ENCODE measurements around the gene ABCC3. TPM values are rescaled to one million over a fixed set of nuclear protein-coding genes. Genes with fewer than 3 reads are reported as not detected.

ABCC3 gene
- total RNA-seq, 4 donors from 2014 or later = 297 to 655 (median 533) TPM

DNA sequence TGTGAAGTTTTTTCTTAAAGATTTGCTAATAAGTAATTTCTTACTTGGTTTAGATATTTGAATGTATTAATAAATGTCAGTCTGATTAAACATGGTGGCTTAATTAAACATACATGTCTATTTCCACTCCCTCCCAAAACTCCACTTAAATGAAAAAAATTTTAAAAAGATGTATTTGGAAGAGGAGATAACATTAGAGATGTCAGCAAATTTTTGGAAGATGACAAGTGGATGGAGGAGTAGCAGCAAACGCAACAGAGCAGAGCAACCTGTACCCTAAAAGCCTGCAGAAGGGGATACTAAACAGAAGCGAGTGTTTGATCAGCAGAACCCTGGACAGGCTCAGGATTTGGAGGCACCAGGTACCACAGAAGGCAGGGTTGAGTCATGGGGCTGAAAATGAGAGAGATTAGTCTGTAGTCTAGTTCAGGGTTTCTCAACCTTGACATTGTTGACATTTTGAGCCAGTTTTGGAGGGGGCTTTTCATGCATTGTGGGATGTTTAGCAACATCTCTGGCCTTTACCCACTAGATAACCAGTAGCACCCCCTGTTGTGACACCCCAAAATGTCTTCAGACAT is 102.5 kb downstream of the ABCC3 start:
- 67 to 81% methylated on average over 1 to 2 of the region's 2 CpGs for WGBS, 2 donors (ENCODE audit: low coverage in 1 of 2)
- in situ Hi-C loops (cut with MboI; ENCODE audit: low pct_ligation_motif_present in 1 of 4, low pct_unique_long_range_greater_than_20kb in 1 of 4, low sequenced_read_pairs in 3 of 4) (no loop called here), intact Hi-C loops (cut with DNase I; ENCODE audit: low total_unique reads) (no loop called here)
- H3K4me3 ChIP-seq = no peak overlapping the region
- peaks cover 5 to 41% (median 24%) of the 10 kb centered on the region in 4 donors for H3K4me1 ChIP-seq
- H3K36me3 ChIP-seq = peaks cover 0 to 49% (median 19%) of the 10 kb centered on the region in 4 donors
- no peaks in the 10 kb centered on the region for H3K9me3 ChIP-seq
- no peak for TF ChIP-seq POLR2AphosphoS5 (IDR thresholded peaks at IDR 0.05)
- no peak for DNase-seq
- H3K27me3 ChIP-seq = no peaks in the 10 kb centered on the region
- no peak overlapping the region for H3K27ac ChIP-seq

DNA sequence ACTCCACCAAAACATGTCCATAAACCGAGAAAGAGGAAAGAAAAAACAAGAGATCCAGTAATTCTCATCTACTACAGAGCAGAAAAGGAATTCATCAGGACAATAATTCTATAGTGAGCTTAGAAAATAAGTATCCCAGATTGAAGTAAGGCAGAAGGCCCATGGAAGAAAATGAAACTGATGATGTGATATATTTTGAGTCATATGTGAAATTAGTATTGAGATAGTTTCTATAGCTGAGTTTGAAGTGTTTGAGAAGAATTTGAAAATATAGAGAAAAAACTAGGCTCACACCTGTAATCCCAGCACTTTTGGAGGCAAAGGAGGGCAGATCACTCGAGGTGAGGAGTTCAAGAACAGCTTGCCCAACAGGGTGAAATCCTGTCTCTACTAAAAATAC is 104.4 kb downstream of the ABCC3 start:
- Histone ChIP-seq H3K9me3 (no peaks in the 10 kb centered on the region), H3K27me3 (no peaks in the 10 kb centered on the region), H3K4me1 (peaks cover 0 to 30% (median 16%) of the 10 kb centered on the region in 4 donors), H3K4me3 (no peak overlapping the region), H3K36me3 (peaks cover 0 to 66% (median 29%) of the 10 kb centered on the region in 4 donors), H3K27ac (no peak overlapping the region)
- WGBS, 2 donors (ENCODE audit: low coverage in 1 of 2) = 2 to 67% methylated on average over 2 of the region's 2 CpGs
- no peak for DNase-seq
- TF ChIP-seq POLR2AphosphoS5 (IDR thresholded peaks at IDR 0.05) = no peak
- TF ChIP-seq POLR2A (IDR thresholded peaks at IDR 0.05) = no peak
- TF ChIP-seq CTCF (IDR thresholded peaks at IDR 0.05) = no peak
- TF ChIP-seq EP300 (IDR thresholded peaks at IDR 0.05; ENCODE audit: low read depth) = no peak
- in situ Hi-C loops (cut with MboI; ENCODE audit: low pct_ligation_motif_present in 1 of 4, low pct_unique_long_range_greater_than_20kb in 1 of 4, low sequenced_read_pairs in 3 of 4) = no loop called here
- intact Hi-C loops (cut with DNase I; ENCODE audit: low total_unique reads) = no loop called here

Small RNAs within 50 kb of the gene (small RNA-seq; reads per million reads assigned to genes)
- gene RF00019 = 0 reads per million in 4 donors

Other genes with a start within 250 kb of the ABCC3 start
- gene LRRC59, start 237.4 kb upstream of the ABCC3 start, total RNA-seq = 10 to 100 TPM; 45.0 to 96.9 (median 64.4) TPM
- 100 to 1,000 TPM; 165 to 460 (median 190) TPM for gene ACSF2, start 208.7 kb upstream of the ABCC3 start, total RNA-seq
- gene CHAD, start 166.0 kb upstream of the ABCC3 start, total RNA-seq = 10 to 100 TPM in 3 of 4 donors, 1 to 10 TPM in 1; 9.6 to 59.8 (median 19.7) TPM
- gene RSAD1, start 156.0 kb upstream of the ABCC3 start, total RNA-seq = 10 to 100 TPM; 19.1 to 35.6 (median 28.2) TPM
- gene MYCBPAP, start 126.4 kb upstream of the ABCC3 start, total RNA-seq = 1 to 10 TPM in 2 of 4 donors, under 1 TPM in 1, not detected in 1; 0.64 to 3.7 (median 2.7) TPM
- 10 to 100 TPM; 19.2 to 95.7 (median 57.4) TPM for gene EPN3, start 102.1 kb upstream of the ABCC3 start, total RNA-seq
- 100 to 1,000 TPM; 116 to 437 (median 228) TPM for gene SPATA20, start 87.7 kb upstream of the ABCC3 start, total RNA-seq
- gene CACNA1G, start 74.2 kb upstream of the ABCC3 start, total RNA-seq = under 1 TPM in 1 of 4 donors, not detected in 3; 0.14 TPM
- 10 to 100 TPM; 18.7 to 30.8 (median 24.2) TPM for gene ANKRD40, start 73.0 kb downstream of the ABCC3 start, total RNA-seq
- 100 to 1,000 TPM in 3 of 4 donors, 10 to 100 TPM in 1; 62.8 to 984 (median 159) TPM for gene LUC7L3, start 84.7 kb downstream of the ABCC3 start, total RNA-seq
- 10 to 100 TPM; 40.8 to 86.0 (median 74.9) TPM for gene ANKRD40CL, start 132.6 kb downstream of the ABCC3 start, total RNA-seq
- not detected for gene WFIKKN2, start 200.7 kb downstream of the ABCC3 start, total RNA-seq
- gene TOB1, start 231.5 kb downstream of the ABCC3 start, total RNA-seq = 10 to 100 TPM; 69.1 to 88.3 (median 75.5) TPM